SK-N-SH (cell line): ENCODE results near the gene ACYP2. TPM values are rescaled to one million over a fixed set of nuclear protein-coding genes. Genes with fewer than 3 reads are reported as not detected.

Source experiments
- CTCF ChIA-PET: fragments of 300-600, 350-600 bp; formaldehyde crosslinking; extraction: SDS; loops from one replicate; lab custom pipeline; 2021; lab: Yijun Ruan, JAX
- POLR2A ChIA-PET: fragments of 350-600 bp; sonication (Branson Sonifier 250); formaldehyde crosslinking; extraction: SDS; loops from one replicate; lab custom pipeline; 2020; ENCODE audit warnings: antibody characterized with exemption, inconsistent platforms; lab: Yijun Ruan, JAX
- DNase-seq: peaks from one replicate; pipeline ENCODE4 v3.0.0; 2012
- H2AFZ ChIP-seq: fragments of 200-600 bp; sonication (generic); 2 replicates; pipeline ENCODE4 v1.8.1; 2016; ENCODE audit warnings: antibody characterized with exemption, mild to moderate bottlenecking, low read depth
- H3F3A ChIP-seq: fragments of 200-600 bp; sonication (generic); replicated peaks from 2 replicates; pipeline ENCODE3; 2016; ENCODE audit warnings: antibody characterized with exemption, mild to moderate bottlenecking; ENCODE audit not compliant: insufficient read depth
- H3K27ac ChIP-seq, 2 experiments: fragments of 200-500 bp in 1 of 2; fragments of 200-600 bp in 1 of 2; sonication (Bioruptor generic) in 1 of 2; sonication (generic), shearing (Covaris generic) in 1 of 2; 2 replicates each; pipeline versions ENCODE4 v1.5.1 to v1.6.1; 2014 to 2016; ENCODE audit warnings: low read depth in 2 of 2, inconsistent platforms in 1 of 2, low read length in 1 of 2, mild to moderate bottlenecking in 1 of 2, mixed read lengths in 1 of 2
- H3K27me3 ChIP-seq: fragments of 200-600 bp; sonication (generic), shearing (Covaris generic); 2 replicates; pipeline ENCODE4 v1.6.1; 2016; ENCODE audit warnings: mixed run types; ENCODE audit not compliant: insufficient read depth
- H3K36me3 ChIP-seq, 2 experiments: fragments of 200-500 bp in 1 of 2; fragments of 200-600 bp in 1 of 2; sonication (Bioruptor generic) in 1 of 2; sonication (generic) in 1 of 2; replicated peaks in 1 of 2; 2 replicates each; pipeline versions ENCODE3 to v1.5.1; 2014 to 2016; ENCODE audit warnings: low read length in 1 of 2, mild to moderate bottlenecking in 1 of 2; ENCODE audit not compliant: insufficient read depth in 2 of 2, control insufficient read depth in 1 of 2
- H3K4me1 ChIP-seq, 2 experiments: fragments of 200-500 bp in 1 of 2; fragments of 200-600 bp in 1 of 2; sonication (Bioruptor generic) in 1 of 2; sonication (generic), shearing (Covaris generic) in 1 of 2; 2 replicates each; pipeline versions ENCODE4 v1.5.1 to v1.6.1; 2014 to 2016; ENCODE audit warnings: low read depth in 1 of 2, low read length in 1 of 2, mixed run types in 1 of 2; ENCODE audit not compliant: insufficient read depth in 2 of 2, control insufficient read depth in 1 of 2
- H3K4me2 ChIP-seq: fragments of 200-600 bp; sonication (generic), shearing (Covaris generic); 2 replicates; pipeline ENCODE4 v1.6.1; 2017; ENCODE audit warnings: mixed run types
- H3K4me3 ChIP-seq, 2 experiments: fragments of 200-500 bp in 1 of 2; fragments of 200-600 bp in 1 of 2; sonication (Bioruptor generic) in 1 of 2; sonication (generic), shearing (Covaris generic) in 1 of 2; 2 replicates each; pipeline versions ENCODE4 v1.5.1 to v1.8.1; 2014 to 2016; ENCODE audit warnings: low read depth in 2 of 2, inconsistent platforms in 1 of 2, low read length in 1 of 2, mild to moderate bottlenecking in 1 of 2, mixed read lengths in 1 of 2, moderate library complexity in 1 of 2
- H3K79me2 ChIP-seq: fragments of 200-600 bp; sonication (generic); 2 replicates; pipeline ENCODE4 v1.8.1; 2017; ENCODE audit warnings: mild to moderate bottlenecking; ENCODE audit not compliant: insufficient read depth
- H3K9ac ChIP-seq: fragments of 200-600 bp; sonication (generic); 2 replicates; pipeline ENCODE4 v1.6.1; 2017; ENCODE audit warnings: mixed run types
- H3K9me2 ChIP-seq: fragments of 200-600 bp; sonication (generic); 2 replicates; pipeline ENCODE4 v1.6.1; 2017; ENCODE audit warnings: mixed run types
- H3K9me3 ChIP-seq: fragments of 200-600 bp; sonication (generic); 2 replicates; pipeline ENCODE4 v1.6.1; 2017; ENCODE audit warnings: mixed run types, mild to moderate bottlenecking, moderate library complexity
- H4K20me1 ChIP-seq: fragments of 200-600 bp; sonication (generic); 2 replicates; pipeline ENCODE4 v1.6.1; 2017; ENCODE audit warnings: mild to moderate bottlenecking, mixed run types; ENCODE audit not compliant: insufficient read depth
- CTCF ChIP-seq: fragments of 200-600 bp; sonication (generic); IDR thresholded peaks from 2 replicates; pipeline ENCODE4 v1.6.1; 2017; ENCODE audit warnings: antibody characterized with exemption, mild to moderate bottlenecking, moderate library complexity
- ELF1 ChIP-seq: IDR thresholded peaks from 2 replicates; pipeline ENCODE4 v1.4.0; 2012
- EP300 ChIP-seq, 2 experiments: IDR thresholded peaks; 2 replicates each; pipeline versions ENCODE4 v1.4.0 to v1.6.1; 2012; ENCODE audit warnings: borderline replicate concordance in 1 of 2, low read depth in 1 of 2, low read length in 1 of 2
- EZH2phosphoT487 ChIP-seq: fragments of 200-600 bp; sonication (generic); IDR thresholded peaks from 2 replicates; pipeline ENCODE4 v1.6.1; 2017; ENCODE audit warnings: low read depth, mixed run types, mild to moderate bottlenecking, antibody characterized with exemption, moderate library complexity, borderline replicate concordance
- FOSL2 ChIP-seq: IDR thresholded peaks from 2 replicates; pipeline ENCODE4 v1.4.0; 2012; ENCODE audit warnings: low read depth, mild to moderate bottlenecking, moderate library complexity, borderline replicate concordance
- FOXJ3 ChIP-seq: sonication (generic); formaldehyde crosslinking; IDR thresholded peaks from 2 replicates; pipeline ENCODE4 v1.5.1; 2020; ENCODE audit warnings: mild to moderate bottlenecking, missing genetic modification reagents
- FOXM1 ChIP-seq: IDR thresholded peaks from 2 replicates; pipeline ENCODE4 v1.4.0; 2012; ENCODE audit warnings: low read depth, mild to moderate bottlenecking
- IRF3 ChIP-seq: fragments of 150-350 bp; IDR thresholded peaks from 2 replicates; pipeline ENCODE4 v1.6.1; 2016; ENCODE audit warnings: mild to moderate bottlenecking, low read depth, low read length
- JUND ChIP-seq: IDR thresholded peaks from 2 replicates; pipeline ENCODE4 v1.4.0; 2012
- NFIC ChIP-seq: IDR thresholded peaks from 2 replicates; pipeline ENCODE4 v1.4.0; 2012; ENCODE audit warnings: borderline replicate concordance
- POLR2AphosphoS5 ChIP-seq: IDR thresholded peaks from 2 replicates; pipeline ENCODE4 v1.6.1; 2012; ENCODE audit warnings: low read depth, low read length
- RAD21 ChIP-seq: IDR thresholded peaks from 2 replicates; pipeline ENCODE4 v1.6.1; 2012; ENCODE audit warnings: mild to moderate bottlenecking, low read length
- RFX5 ChIP-seq: IDR thresholded peaks from 2 replicates; pipeline ENCODE4 v1.6.1; 2012; ENCODE audit warnings: mild to moderate bottlenecking, improper control_type of control experiment, low read length
- RXRA ChIP-seq: IDR thresholded peaks from 2 replicates; pipeline ENCODE4 v1.4.0; 2012; ENCODE audit warnings: low read depth, mild to moderate bottlenecking, borderline replicate concordance
- SIN3A ChIP-seq: IDR thresholded peaks from 2 replicates; pipeline ENCODE4 v1.6.1; 2012; ENCODE audit warnings: low read depth, mild to moderate bottlenecking, low read length, moderate library complexity, borderline replicate concordance
- SMC3 ChIP-seq: IDR thresholded peaks from 2 replicates; pipeline ENCODE4 v1.6.1; 2012; ENCODE audit warnings: low read depth, low read length, improper control_type of control experiment
- USF2 ChIP-seq: fragments of 150-350 bp; IDR thresholded peaks from 2 replicates; pipeline ENCODE4 v1.6.1; 2017; ENCODE audit warnings: antibody characterized with exemption, low read length, low read depth, borderline replicate concordance
- WGBS: methylation state at CpG from one replicate; pipeline ENCODE4 v1.1.6; 2017; ENCODE audit warnings: low lambda C conversion rate; 5-methylcytosine and 5-hydroxymethylcytosine counted together
- polyA plus RNA-seq, 3 experiments: library from polyadenylated mRNA; depleted of rRNA; stranded (reverse); fragments of >200 nt; gene quantifications; 2 replicates each; pipeline ENCODE4 v1.2.3, GENCODE V29; 2012

Gene ACYP2
- polyA plus RNA-seq, 1 of the 3 experiments (the other 2 are of a cell fraction): 8.8 TPM

GRCh38 chr2:54183972-54184371, 68.6 kb downstream of the ACYP2 start:
- no peak overlapping the region for H3K4me3 ChIP-seq
- no peaks in the 10 kb centered on the region for H3K79me2 ChIP-seq
- no peaks in the 10 kb centered on the region for H3K9me3 ChIP-seq
- DNase-seq: no peak
- H4K20me1 ChIP-seq: no peaks in the 10 kb centered on the region
- H3K4me2 ChIP-seq: no peak overlapping the region
- WGBS: 68% methylated on average over 4 of the region's 4 CpGs
- TF ChIP-seq EZH2phosphoT487: no peak
- TF ChIP-seq EP300 (IDR thresholded peaks at IDR 0.05; ENCODE audit: borderline replicate concordance in 1 of 2, low read depth in 1 of 2, low read length in 1 of 2): no peak
- TF ChIP-seq USF2: no peak
- no peak for TF ChIP-seq SMC3
- TF ChIP-seq FOXM1: no peak
- TF ChIP-seq IRF3: no peak
- no peak for TF ChIP-seq FOXJ3
- no peak for TF ChIP-seq JUND
- no peak for TF ChIP-seq RXRA
- no peak for TF ChIP-seq NFIC
- no peak for TF ChIP-seq POLR2AphosphoS5
- TF ChIP-seq, all 33 proteins: peak for 0
- H3K36me3 ChIP-seq: peaks cover 0 to 3% of the 10 kb centered on the region in 2 experiments
- no peaks in the 10 kb centered on the region for H3F3A ChIP-seq
- no peaks in the 10 kb centered on the region for H3K9me2 ChIP-seq
- H2AFZ ChIP-seq: no peak overlapping the region
- no peak overlapping the region for H3K9ac ChIP-seq
- no peaks in the 10 kb centered on the region for H3K4me1 ChIP-seq
- no peak overlapping the region for H3K27ac ChIP-seq
- ChIA-PET CTCF (interaction anchor here (1.2 kb wide), 1 partner anchor 13 kb away, joined by 4 read pairs; no protein-coding TSS in a partner anchor), POLR2A (no interaction called here)
- H3K27me3 ChIP-seq: no peaks in the 10 kb centered on the region

- Histone ChIP-seq H3K27me3 (no peaks in the 10 kb centered on the region), H3K4me3 (no peak overlapping the region), H3K4me1 (no peaks in the 10 kb centered on the region), H3K4me2 (no peak overlapping the region), H3K9ac (no peak overlapping the region), H4K20me1 (no peaks in the 10 kb centered on the region), H3F3A (no peaks in the 10 kb centered on the region), H3K27ac (no peak overlapping the region), H3K9me3 (no peaks in the 10 kb centered on the region), H2AFZ (no peak overlapping the region), H3K79me2 (no peaks in the 10 kb centered on the region), H3K36me3 (peaks cover 0 to 3% of the 10 kb centered on the region in 2 experiments), H3K9me2 (no peaks in the 10 kb centered on the region)
- DNase-seq: no peak
- ChIA-PET CTCF (interaction anchor here (0.8 to 1.7 kb wide), 5 partner anchors 9 to 519 kb away, joined by 3 to 6 read pairs (median 3); no protein-coding TSS in a partner anchor), POLR2A (no interaction called here)
- WGBS: 50% methylated on average over 1 of the region's 1 CpG
- TF ChIP-seq CTCF (no peak), POLR2AphosphoS5 (no peak), RXRA (no peak), ELF1 (no peak), SIN3A (no peak), RAD21 (no peak), RFX5 (no peak), FOSL2 (no peak)
Observed at GRCh38 chr2:54185105-54185504, 69.7 kb downstream of the ACYP2 start.
